Small intestine (tissue), 7 donors: ENCODE results near the gene UCHL1. TPM values are rescaled to one million over a fixed set of nuclear protein-coding genes. Genes with fewer than 3 reads are reported as not detected.

Experiments used
- DNase-seq, 2 donors: peaks; one replicate each; pipeline versions ENCODE4 v3.0.0 to v3.0.0-alpha.2; 2013
- FAIRE-seq: peaks from 2 replicates; lab custom pipeline; 2012; peaks lifted over from hg19 to GRCh38; lab: Jason Lieb, UNC
- H3K27ac ChIP-seq, 3 donors: one replicate each; pipeline ENCODE4 v1.5.1; 2013; ENCODE audit warnings: low read length in 2 of 3, mild to moderate bottlenecking in 2 of 3, control low read depth in 1 of 3, inconsistent platforms in 1 of 3, low read depth in 1 of 3, moderate library complexity in 1 of 3
- H3K27me3 ChIP-seq, 3 donors: one replicate each; pipeline ENCODE4 v1.6.1; 2013; ENCODE audit warnings: low read length in 3 of 3, inconsistent platforms in 1 of 3; ENCODE audit not compliant: control insufficient read depth in 3 of 3, insufficient read depth in 3 of 3
- H3K36me3 ChIP-seq, 3 donors: one replicate each; pipeline ENCODE4 v1.6.1; 2013; ENCODE audit warnings: low read length in 3 of 3, inconsistent platforms in 1 of 3, low read depth in 1 of 3, mild to moderate bottlenecking in 1 of 3, moderate library complexity in 1 of 3; ENCODE audit not compliant: control insufficient read depth in 3 of 3, insufficient read depth in 2 of 3
- H3K4me1 ChIP-seq, 3 donors: one replicate each; pipeline ENCODE4 v1.6.1; 2013; ENCODE audit warnings: low read length in 2 of 3, inconsistent platforms in 1 of 3, low read depth in 1 of 3, mild to moderate bottlenecking in 1 of 3, moderate library complexity in 1 of 3; ENCODE audit not compliant: control insufficient read depth in 3 of 3, insufficient read depth in 2 of 3
- H3K4me3 ChIP-seq, 3 donors: one replicate each; pipeline ENCODE4 v1.5.1; 2013; ENCODE audit warnings: low read length in 3 of 3, control low read depth in 1 of 3, inconsistent platforms in 1 of 3, low read depth in 1 of 3, mild to moderate bottlenecking in 1 of 3, moderate library complexity in 1 of 3
- H3K9me3 ChIP-seq, 2 donors: one replicate each; pipeline ENCODE4 v1.6.1; 2013; ENCODE audit warnings: low read depth in 1 of 2, low read length in 1 of 2; ENCODE audit not compliant: control insufficient read depth in 2 of 2, insufficient read depth in 1 of 2
- WGBS, 3 donors: extraction: QIAGEN DNeasy Blood & Tissue Kit; methylation state at CpG; one replicate each; pipeline ENCODE4 v1.1.7; 2013; 5-methylcytosine and 5-hydroxymethylcytosine counted together
- polyA plus RNA-seq, 4 donors: library from polyadenylated mRNA; stranded (reverse) in 3 of 4; unstranded in 1 of 4; fragments of 200-250 nt in 3 of 4; fragments of 120-200 nt in 1 of 4; gene quantifications; one replicate each; pipeline versions ENCODE4 v1.2.1 to v1.2.3, GENCODE V29; 2013
- donor health status: healthy with polysubstance abuse.
- donor health status: control.
- donor health status: control.
- donor health status: Bipolar disorder and iron deficiency.
- donor health status: healthy.

The UCHL1 gene
- polyA plus RNA-seq, 4 donors = 5.4 to 134 (median 7.3) TPM; not detected in 1

GRCh38 chr4:41285202-41285863, 28.6 kb downstream of the UCHL1 start:
- FAIRE-seq = no peak
- 45 to 71% (median 57%) methylated on average over 6 of the region's 6 CpGs for WGBS, 3 donors

GRCh38 chr4:41285864-41286235, 29.1 kb downstream of the UCHL1 start:
- H3K27me3 ChIP-seq = no peaks in the 10 kb centered on the region
- no peaks in the 10 kb centered on the region for H3K4me1 ChIP-seq
- DNase-seq (no peak), FAIRE-seq (no peak)
- H3K4me3 ChIP-seq = no peak overlapping the region
- no peaks in the 10 kb centered on the region for H3K36me3 ChIP-seq
- no peak overlapping the region for H3K27ac ChIP-seq
- 87 to 89% (median 88%) methylated on average over 3 of the region's 3 CpGs for WGBS, 3 donors
- peaks cover 0 to 4% of the 10 kb centered on the region in 2 donors for H3K9me3 ChIP-seq

More at GRCh38 chr4:41285202-41285863, 28.6 kb downstream of the UCHL1 start:
- DNase-seq = no peak
- no peaks in the 10 kb centered on the region for H3K27me3 ChIP-seq
- no peaks in the 10 kb centered on the region for H3K4me1 ChIP-seq
- H3K9me3 ChIP-seq = peaks cover 0 to 4% of the 10 kb centered on the region in 2 donors
- H3K27ac ChIP-seq = no peak overlapping the region
- H3K4me3 ChIP-seq = no peak overlapping the region
- no peaks in the 10 kb centered on the region for H3K36me3 ChIP-seq

GRCh38 chr4:41287005-41287404, 30.3 kb downstream of the UCHL1 start:
- H3K4me1 ChIP-seq = no peaks in the 10 kb centered on the region
- H3K36me3 ChIP-seq = no peaks in the 10 kb centered on the region
- no peak overlapping the region for H3K27ac ChIP-seq
- H3K9me3 ChIP-seq = peaks cover 0 to 4% of the 10 kb centered on the region in 2 donors
- DNase-seq = no peak
- H3K27me3 ChIP-seq = no peaks in the 10 kb centered on the region
- WGBS, 3 donors = 64 to 69% (median 66%) methylated on average over 1 of the region's 1 CpG
- no peak for FAIRE-seq
- no peak overlapping the region for H3K4me3 ChIP-seq

- no peak overlapping the region for H3K27ac ChIP-seq
- 83 to 94% (median 91%) methylated on average over 10 of the region's 10 CpGs for WGBS, 3 donors
- H3K9me3 ChIP-seq = peaks cover 0 to 4% of the 10 kb centered on the region in 2 donors
- no peak overlapping the region for H3K4me3 ChIP-seq
- no peak for FAIRE-seq
- H3K36me3 ChIP-seq = no peaks in the 10 kb centered on the region
- H3K27me3 ChIP-seq = no peaks in the 10 kb centered on the region
- H3K4me1 ChIP-seq = no peaks in the 10 kb centered on the region
- DNase-seq = no peak
Measured at GRCh38 chr4:41287852-41288251, 31.1 kb downstream of the UCHL1 start.

- no peaks in the 10 kb centered on the region for H3K4me1 ChIP-seq
- DNase-seq = no peak
- H3K9me3 ChIP-seq = peaks cover 0 to 4% of the 10 kb centered on the region in 2 donors
- H3K36me3 ChIP-seq = no peaks in the 10 kb centered on the region
- H3K4me3 ChIP-seq = no peak overlapping the region
- H3K27ac ChIP-seq = no peak overlapping the region
- no peak for FAIRE-seq
- WGBS, 3 donors = 84 to 94% (median 93%) methylated on average over 10 of the region's 10 CpGs
- no peaks in the 10 kb centered on the region for H3K27me3 ChIP-seq
Measured at GRCh38 chr4:41288254-41288653, 31.5 kb downstream of the UCHL1 start.

- H3K36me3 ChIP-seq = no peaks in the 10 kb centered on the region
- no peak overlapping the region for H3K27ac ChIP-seq
- DNase-seq (no peak), FAIRE-seq (no peak)
- peaks cover 0 to 12% of the 10 kb centered on the region in 2 donors for H3K9me3 ChIP-seq
- H3K4me3 ChIP-seq = no peak overlapping the region
- no peaks in the 10 kb centered on the region for H3K4me1 ChIP-seq
- peaks cover 0 to 5% (median 0%) of the 10 kb centered on the region in 3 donors for H3K27me3 ChIP-seq
- 51 to 64% (median 52%) methylated on average over 4 of the region's 4 CpGs for WGBS, 3 donors
Measured at GRCh38 chr4:41290479-41290878, 33.8 kb downstream of the UCHL1 start.

- Histone ChIP-seq H3K36me3 (no peaks in the 10 kb centered on the region), H3K27me3 (peaks cover 0 to 5% (median 0%) of the 10 kb centered on the region in 3 donors), H3K4me3 (no peak overlapping the region), H3K9me3 (peaks cover 0 to 8% of the 10 kb centered on the region in 2 donors), H3K4me1 (no peaks in the 10 kb centered on the region), H3K27ac (no peak overlapping the region)
- no peak for FAIRE-seq
- WGBS, 3 donors = 91 to 93% (median 92%) methylated on average over 7 of the region's 7 CpGs
- DNase-seq = no peak
Measured at GRCh38 chr4:41294445-41295062, 37.8 kb downstream of the UCHL1 start.

GRCh38 chr4:41296995-41297394, 40.3 kb downstream of the UCHL1 start:
- Histone ChIP-seq H3K9me3 (peaks cover 0 to 8% of the 10 kb centered on the region in 2 donors), H3K27me3 (peaks cover 0 to 5% (median 0%) of the 10 kb centered on the region in 3 donors)
- no peak for FAIRE-seq

More at GRCh38 chr4:41296995-41297394, 40.3 kb downstream of the UCHL1 start:
- Histone ChIP-seq H3K36me3 (no peaks in the 10 kb centered on the region), H3K4me1 (no peaks in the 10 kb centered on the region), H3K4me3 (no peak overlapping the region), H3K27ac (no peak overlapping the region)
- no peak for DNase-seq
- WGBS, 3 donors = 26 to 53% (median 27%) methylated on average over 1 of the region's 1 CpG
